Kidney (tissue), 14 donors: ENCODE data around the gene SOX6. TPM values are rescaled to one million over a fixed set of nuclear protein-coding genes. Genes with fewer than 3 reads are reported as not detected.

ENCODE experiments used
- DNase-seq, 5 donors: peaks; one replicate each; pipeline ENCODE4 v3.0.0-alpha.2; 2013 to 2020
- FAIRE-seq: peaks from 2 replicates; lab custom pipeline; 2012; peaks lifted over from hg19 to GRCh38; lab: Jason Lieb, UNC
- H3K27ac ChIP-seq, 2 donors: one replicate each; pipeline ENCODE4 v1.7.0; 2013; ENCODE audit warnings: low read depth in 2 of 2, low read length in 2 of 2, inconsistent platforms in 1 of 2
- H3K27me3 ChIP-seq: one replicate; pipeline ENCODE4 v1.7.1; 2013; ENCODE audit warnings: low read length, inconsistent platforms; ENCODE audit not compliant: control insufficient read depth, insufficient read depth
- H3K36me3 ChIP-seq, 3 donors: one replicate each; pipeline versions ENCODE4 v1.7.0 to v1.7.1; 2013; ENCODE audit warnings: low read length in 3 of 3, control low read depth in 1 of 3, inconsistent platforms in 1 of 3; ENCODE audit not compliant: insufficient read depth in 3 of 3, control insufficient read depth in 2 of 3
- H3K4me1 ChIP-seq, 3 donors: one replicate each; pipeline versions ENCODE4 v1.7.0 to v1.7.1; 2013; ENCODE audit warnings: low read length in 3 of 3, inconsistent platforms in 1 of 3, low read depth in 1 of 3; ENCODE audit not compliant: control insufficient read depth in 2 of 3, insufficient read depth in 2 of 3
- H3K4me3 ChIP-seq, 3 donors: one replicate each; pipeline versions ENCODE4 v1.7.0 to v1.8.1; 2013; ENCODE audit warnings: low read length in 3 of 3, control low read depth in 1 of 3, inconsistent platforms in 1 of 3
- H3K9ac ChIP-seq, 3 donors: one replicate each; pipeline versions ENCODE4 v1.7.0 to v1.7.1; 2013; ENCODE audit warnings: low read length in 3 of 3, control low read depth in 1 of 3, inconsistent platforms in 1 of 3
- H3K9me3 ChIP-seq, 3 donors: one replicate each; pipeline versions ENCODE4 v1.7.0 to v1.7.1; 2013; ENCODE audit warnings: low read length in 3 of 3, control low read depth in 1 of 3, inconsistent platforms in 1 of 3; ENCODE audit not compliant: control insufficient read depth in 2 of 3, insufficient read depth in 1 of 3
- intact Hi-C: fragments of 100-400 bp; cut with DNase I; formaldehyde crosslinking; loops from one replicate; pipeline ENCODE4 v1.11.1; 2022
- polyA plus RNA-seq: library from polyadenylated mRNA; stranded (reverse); fragments of 350-450 nt; fragmentation: Illumina TruSeq; extraction: RNeasy Lipid Tissue Mini Kit (QIAGEN cat#74804); gene quantifications from one replicate; pipeline ENCODE4 v1.2.3, GENCODE V29; 2014; ENCODE audit warnings: low read depth, low replicate concordance; ENCODE audit not compliant: insufficient read depth
- total RNA-seq: library from RNA; stranded (reverse); fragmentation: NEBNext Ultra II Directional; extraction: Animal tissue kit (Norgen Biotek cat#: 25700); gene quantifications from one replicate; pipeline ENCODE4 v1.2.1, GENCODE V29; 2021
- TF ChIP-seq, protein P1 (sequence below): IDR thresholded peaks from 3 replicates; pipeline ENCODE4 v1.5.1; 2012; ENCODE audit warnings: mild to moderate bottlenecking, moderate library complexity, borderline replicate concordance; ENCODE audit not compliant: insufficient read depth; ENCODE audit errors: extremely low read depth
- donor health status: control.
- donor health status: control.
- donor health status: control.
- donor health status: control.
- donor health status: control.
- donor health status: DM: yes; HTN: yes; CAD: no.
- donor health status: Normal renal cell carcinoma (clear cell type).

The SOX6 gene
- total and polyA plus RNA-seq, 2 donors from 2014 or later, result 5.0 to 47.3 TPM

DNA sequence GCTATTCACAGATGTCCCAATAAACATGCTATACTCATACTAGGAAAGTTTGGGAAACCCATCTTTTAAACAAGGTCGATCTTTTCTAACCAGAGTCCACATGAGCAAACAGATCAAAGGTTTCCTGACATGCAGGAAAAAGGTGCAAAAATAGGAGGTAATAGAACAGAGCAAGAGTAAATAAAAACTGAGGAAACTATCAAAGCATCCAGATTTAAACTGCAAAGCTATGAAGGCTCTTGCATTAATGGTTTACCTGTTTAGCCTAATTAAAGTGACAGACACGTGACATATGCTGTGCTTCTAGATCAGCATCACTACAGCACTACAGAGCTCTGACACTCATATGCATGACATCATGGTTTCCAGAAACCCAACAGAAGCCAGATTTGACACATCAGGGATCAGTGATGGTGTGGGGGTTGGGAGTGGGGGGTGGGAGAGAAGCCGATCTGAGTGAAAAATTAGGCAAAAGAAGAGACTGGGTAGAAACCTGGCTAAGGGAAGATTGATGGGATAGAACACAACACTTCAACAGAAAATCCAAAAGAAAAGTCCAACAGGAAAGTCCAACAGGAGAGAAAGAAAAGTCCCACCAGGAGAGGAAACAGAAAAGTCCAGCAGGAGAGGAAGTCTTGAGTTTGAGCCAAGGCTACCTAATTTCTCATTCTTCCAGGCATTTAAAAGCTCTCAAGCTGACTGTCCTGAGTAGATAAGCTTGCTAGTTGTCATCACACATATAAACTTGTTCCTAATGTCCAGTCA lies 262.3 kb downstream of the SOX6 start:
- H3K27me3 ChIP-seq, result no peaks in the 10 kb centered on the region
- H3K27ac ChIP-seq, result no peak overlapping the region
- no peaks in the 10 kb centered on the region for H3K9me3 ChIP-seq
- DNase-seq (no peak), FAIRE-seq (no peak)
- intact Hi-C loops, result no loop called here
- H3K4me3 ChIP-seq, result no peak overlapping the region
- no peak overlapping the region for H3K9ac ChIP-seq
- H3K36me3 ChIP-seq, result no peaks in the 10 kb centered on the region
- no peaks in the 10 kb centered on the region for H3K4me1 ChIP-seq
- TF ChIP-seq, protein P1, sequence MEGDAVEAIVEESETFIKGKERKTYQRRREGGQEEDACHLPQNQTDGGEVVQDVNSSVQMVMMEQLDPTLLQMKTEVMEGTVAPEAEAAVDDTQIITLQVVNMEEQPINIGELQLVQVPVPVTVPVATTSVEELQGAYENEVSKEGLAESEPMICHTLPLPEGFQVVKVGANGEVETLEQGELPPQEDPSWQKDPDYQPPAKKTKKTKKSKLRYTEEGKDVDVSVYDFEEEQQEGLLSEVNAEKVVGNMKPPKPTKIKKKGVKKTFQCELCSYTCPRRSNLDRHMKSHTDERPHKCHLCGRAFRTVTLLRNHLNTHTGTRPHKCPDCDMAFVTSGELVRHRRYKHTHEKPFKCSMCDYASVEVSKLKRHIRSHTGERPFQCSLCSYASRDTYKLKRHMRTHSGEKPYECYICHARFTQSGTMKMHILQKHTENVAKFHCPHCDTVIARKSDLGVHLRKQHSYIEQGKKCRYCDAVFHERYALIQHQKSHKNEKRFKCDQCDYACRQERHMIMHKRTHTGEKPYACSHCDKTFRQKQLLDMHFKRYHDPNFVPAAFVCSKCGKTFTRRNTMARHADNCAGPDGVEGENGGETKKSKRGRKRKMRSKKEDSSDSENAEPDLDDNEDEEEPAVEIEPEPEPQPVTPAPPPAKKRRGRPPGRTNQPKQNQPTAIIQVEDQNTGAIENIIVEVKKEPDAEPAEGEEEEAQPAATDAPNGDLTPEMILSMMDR, result no peak

DNA sequence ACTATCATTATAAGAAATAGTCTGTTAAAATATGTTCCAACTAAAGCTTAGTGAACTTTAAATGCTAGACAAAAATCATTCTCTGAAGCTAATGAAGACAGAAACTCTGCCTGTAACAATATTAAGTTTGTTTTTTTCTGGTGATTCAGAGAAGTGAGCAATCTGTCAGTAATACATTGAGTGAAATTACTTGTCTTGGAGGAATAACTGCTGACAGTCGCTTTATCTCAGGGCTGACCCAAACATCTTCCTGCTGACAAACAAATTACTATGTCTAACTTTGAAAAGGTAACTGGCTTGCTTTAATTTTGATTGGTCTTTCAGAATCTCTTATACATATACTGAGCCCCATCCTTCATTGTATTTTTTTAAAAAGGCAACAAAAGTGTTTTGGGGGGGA lies 264.5 kb downstream of the SOX6 start:
- H3K9me3 ChIP-seq, result no peaks in the 10 kb centered on the region
- intact Hi-C loops, result no loop called here
- H3K4me1 ChIP-seq, result no peaks in the 10 kb centered on the region
- H3K27ac ChIP-seq, result no peak overlapping the region
- FAIRE-seq, result no peak
- TF ChIP-seq, protein P1, result no peak
- no peak for DNase-seq
- no peak overlapping the region for H3K4me3 ChIP-seq
- no peak overlapping the region for H3K9ac ChIP-seq
- no peaks in the 10 kb centered on the region for H3K36me3 ChIP-seq
- no peaks in the 10 kb centered on the region for H3K27me3 ChIP-seq

DNA sequence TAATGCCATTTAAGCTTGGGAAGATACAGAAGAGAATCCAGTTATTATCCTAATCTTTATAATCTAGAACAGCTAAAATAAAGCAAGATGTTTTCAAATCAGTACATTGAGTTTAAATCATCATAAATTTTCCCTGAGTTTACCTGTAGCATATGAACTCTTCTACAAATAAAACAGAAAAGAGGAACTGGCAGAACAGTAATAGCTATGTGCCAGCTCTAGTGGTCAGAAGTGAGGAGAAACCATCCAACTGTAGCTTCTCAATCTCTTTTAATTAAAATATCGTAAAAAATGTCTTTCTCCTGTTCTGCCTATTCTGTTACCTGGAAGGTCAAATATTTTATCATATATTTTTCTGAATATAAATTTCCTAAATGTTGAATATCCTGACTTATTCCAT lies 266.9 kb downstream of the SOX6 start:
- intact Hi-C loops, result no loop called here

More for the DNA sequence above, 266.9 kb downstream of the SOX6 start:
- Histone ChIP-seq H3K27ac (no peak overlapping the region), H3K9me3 (no peaks in the 10 kb centered on the region), H3K4me3 (no peak overlapping the region), H3K36me3 (no peaks in the 10 kb centered on the region), H3K27me3 (no peaks in the 10 kb centered on the region), H3K9ac (no peak overlapping the region), H3K4me1 (no peaks in the 10 kb centered on the region)
- DNase-seq (no peak), FAIRE-seq (no peak)
- TF ChIP-seq, protein P1, result no peak
